Esophagus muscularis mucosa (tissue), 4 donors: ENCODE measurements around the gene IRGQ. TPM values are rescaled to one million over a fixed set of nuclear protein-coding genes. Genes with fewer than 3 reads are reported as not detected.
A peak's percentile ranks its signal among the peaks of the same experiment; 100 is the strongest.

Source experiments
- DNase-seq: peaks from one replicate; pipeline ENCODE4 v3.0.0-alpha.2; 2017; ENCODE audit errors: extremely low spot score
- H3K27ac ChIP-seq, 4 donors: fragments of 200-600 bp; sonication (generic); replicated peaks in 1 of 4; 1 replicate in 3 of 4; 2 replicates in 1 of 4; pipeline ENCODE4 v1.5.1; 2016 to 2019; ENCODE audit warnings: mild to moderate bottlenecking in 1 of 4
- H3K27me3 ChIP-seq, 4 donors: fragments of 200-600 bp; sonication (generic); one replicate each; pipeline versions ENCODE4 v1.5.1 to v1.6.0; 2016 to 2019
- H3K36me3 ChIP-seq, 4 donors: fragments of 200-600 bp; sonication (generic); one replicate each; pipeline ENCODE4 v1.5.1; 2016 to 2019
- H3K4me1 ChIP-seq, 4 donors: fragments of 200-600 bp; sonication (generic); one replicate each; pipeline ENCODE4 v1.5.1; 2016 to 2019
- H3K4me3 ChIP-seq, 4 donors: fragments of 200-600 bp; sonication (generic); 1 replicate in 2 of 4; 2 replicates in 2 of 4; pipeline ENCODE4 v1.5.1; 2016 to 2019; ENCODE audit warnings: mild to moderate bottlenecking in 4 of 4, moderate library complexity in 1 of 4
- H3K9me3 ChIP-seq, 4 donors: fragments of 200-600 bp; sonication (generic); 1 replicate in 3 of 4; 2 replicates in 1 of 4; pipeline ENCODE4 v1.5.1; 2016 to 2019
- EP300 ChIP-seq: sonication (generic); formaldehyde crosslinking; IDR thresholded peaks from one replicate; pipeline ENCODE4 v1.6.1; 2017; ENCODE audit warnings: antibody characterized with exemption
- POLR2A ChIP-seq: fragments of 450-650 bp; IDR thresholded peaks from one replicate; pipeline ENCODE4 v1.6.1; 2017; ENCODE audit warnings: antibody characterized with exemption, moderate library complexity, mild to moderate bottlenecking, low read depth
- POLR2AphosphoS5 ChIP-seq, 2 donors: sonication (generic); formaldehyde crosslinking; IDR thresholded peaks; one replicate each; pipeline ENCODE4 v1.6.1; 2017; ENCODE audit warnings: antibody characterized with exemption in 2 of 2
- WGBS: methylation state at CpG from one replicate; pipeline ENCODE4 v1.1.5; 2018; 5-methylcytosine and 5-hydroxymethylcytosine counted together
- intact Hi-C: fragments of 100-400 bp; cut with DNase I; formaldehyde crosslinking; loops from one replicate; pipeline ENCODE4 v1.15.1; 2023
- total RNA-seq, 4 donors: library from RNA; depleted of rRNA; stranded (reverse); fragments of >200 nt; gene quantifications; one replicate each; pipeline versions ENCODE4 v1.1.0 to v1.2.1, GENCODE V29; 2016
- TF ChIP-seq, protein P1 (sequence below), 3 experiments: fragments of 200-600 bp in 2 of 3; fragments of 450-650 bp in 1 of 3; sonication (generic) in 2 of 3; IDR thresholded peaks; one replicate each; pipeline ENCODE4 v1.5.1; 2017 to 2019; ENCODE audit warnings: antibody characterized with exemption in 3 of 3, mild to moderate bottlenecking in 2 of 3, moderate library complexity in 1 of 3

The IRGQ gene
- total RNA-seq, 4 donors from 2014 or later, result 20.3 to 36.0 (median 28.6) TPM

- TF ChIP-seq, protein P1, sequence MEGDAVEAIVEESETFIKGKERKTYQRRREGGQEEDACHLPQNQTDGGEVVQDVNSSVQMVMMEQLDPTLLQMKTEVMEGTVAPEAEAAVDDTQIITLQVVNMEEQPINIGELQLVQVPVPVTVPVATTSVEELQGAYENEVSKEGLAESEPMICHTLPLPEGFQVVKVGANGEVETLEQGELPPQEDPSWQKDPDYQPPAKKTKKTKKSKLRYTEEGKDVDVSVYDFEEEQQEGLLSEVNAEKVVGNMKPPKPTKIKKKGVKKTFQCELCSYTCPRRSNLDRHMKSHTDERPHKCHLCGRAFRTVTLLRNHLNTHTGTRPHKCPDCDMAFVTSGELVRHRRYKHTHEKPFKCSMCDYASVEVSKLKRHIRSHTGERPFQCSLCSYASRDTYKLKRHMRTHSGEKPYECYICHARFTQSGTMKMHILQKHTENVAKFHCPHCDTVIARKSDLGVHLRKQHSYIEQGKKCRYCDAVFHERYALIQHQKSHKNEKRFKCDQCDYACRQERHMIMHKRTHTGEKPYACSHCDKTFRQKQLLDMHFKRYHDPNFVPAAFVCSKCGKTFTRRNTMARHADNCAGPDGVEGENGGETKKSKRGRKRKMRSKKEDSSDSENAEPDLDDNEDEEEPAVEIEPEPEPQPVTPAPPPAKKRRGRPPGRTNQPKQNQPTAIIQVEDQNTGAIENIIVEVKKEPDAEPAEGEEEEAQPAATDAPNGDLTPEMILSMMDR (IDR thresholded peaks at IDR 0.05), result no peak
- no peak for TF ChIP-seq POLR2AphosphoS5 (IDR thresholded peaks at IDR 0.05)
- no peak for TF ChIP-seq POLR2A
- H3K27ac ChIP-seq, result no peak overlapping the region
- 86% methylated on average over 2 of the region's 2 CpGs for WGBS
- no peak overlapping the region for H3K4me3 ChIP-seq
- intact Hi-C loops, result no loop called here
- peaks cover 13 to 32% (median 21%) of the 10 kb centered on the region in 4 donors for H3K4me1 ChIP-seq
- no peaks in the 10 kb centered on the region for H3K9me3 ChIP-seq
- peaks cover 0 to 5% (median 2%) of the 10 kb centered on the region in 4 donors for H3K36me3 ChIP-seq
- no peaks in the 10 kb centered on the region for H3K27me3 ChIP-seq
- no peak for DNase-seq
Measured at GRCh38 chr19:43641333-43641732, 45.4 kb upstream of the IRGQ start.

- intact Hi-C loops, result no loop called here
- 12% methylated on average over 6 of the region's 9 CpGs for WGBS
- TF ChIP-seq, protein P1 (IDR thresholded peaks at IDR 0.05), result no peak
- TF ChIP-seq POLR2A, result no peak
- TF ChIP-seq POLR2AphosphoS5 (IDR thresholded peaks at IDR 0.05), result no peak
- TF ChIP-seq EP300, result no peak
- Histone ChIP-seq H3K27me3 (no peaks in the 10 kb centered on the region), H3K4me3 (peak overlapping the region; percentile 62 to 81 (median 72)), H3K36me3 (no peaks in the 10 kb centered on the region), H3K9me3 (no peaks in the 10 kb centered on the region), H3K27ac (peak overlapping the region; percentile 37 to 76 (median 64)), H3K4me1 (peaks cover 13 to 42% (median 31%) of the 10 kb centered on the region in 4 donors)
- DNase-seq, result no peak
Measured at GRCh38 chr19:43640424-43640757, 44.5 kb upstream of the IRGQ start.

DNA sequence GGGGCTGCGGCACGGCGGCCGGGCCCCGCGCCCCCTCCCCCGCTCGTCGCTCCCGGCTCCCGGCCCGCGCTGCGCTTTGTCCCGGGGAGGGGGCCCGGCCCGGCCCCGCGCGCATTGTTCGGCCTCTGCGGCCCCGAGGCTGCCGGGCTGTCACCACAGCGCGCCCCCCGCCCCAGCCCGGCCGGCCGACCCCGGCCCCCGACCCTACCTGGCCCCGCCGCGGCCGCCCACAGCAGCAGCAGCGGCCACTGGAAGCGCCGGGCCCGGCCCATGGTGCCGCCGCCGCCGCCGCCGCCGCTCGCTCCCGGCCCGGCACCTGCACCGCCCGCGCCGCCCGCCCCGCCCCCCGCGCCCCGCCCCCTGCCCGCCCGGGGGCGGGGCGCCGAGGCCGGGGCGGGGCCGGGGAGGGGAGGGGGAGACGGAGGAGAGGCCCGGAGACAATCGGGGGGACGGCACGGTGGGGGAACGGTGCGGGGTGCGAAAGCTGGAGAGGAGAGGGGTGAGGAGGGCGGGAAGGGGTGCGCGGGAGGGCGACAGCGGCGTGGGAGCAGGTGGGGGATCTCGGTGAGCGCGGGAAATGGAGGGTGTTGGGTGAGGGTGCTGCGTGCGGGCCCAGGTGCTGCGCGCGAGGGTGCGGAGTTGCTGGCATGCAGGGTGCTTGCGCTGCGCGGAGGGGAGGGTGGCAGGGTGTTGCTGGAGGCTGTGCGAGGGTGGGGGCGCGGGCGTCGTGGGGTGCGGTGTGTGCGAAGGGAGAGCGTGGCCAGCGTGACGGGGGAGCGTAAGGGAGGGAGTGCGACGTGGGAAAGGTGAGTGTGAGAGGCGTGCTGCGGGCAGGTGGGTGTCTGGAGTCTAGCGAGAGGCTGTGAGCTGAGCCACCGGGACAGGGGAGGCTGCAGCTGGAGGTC is 43.8 kb upstream of the IRGQ start, which contains the start of gene CADM4:
TSS of gene CADM4 (minus strand) at position 332 of the 905 bp plus-strand sequence. CDS start at position 272, 60 bp downstream.
- no peaks in the 10 kb centered on the region for H3K9me3 ChIP-seq
- H3K27me3 ChIP-seq, result no peaks in the 10 kb centered on the region
- WGBS, result under 1% methylated on average over 36 of the region's 110 CpGs
- H3K36me3 ChIP-seq, result no peaks in the 10 kb centered on the region
- peak within 1 kb of the TSS; percentile 62 to 81 (median 76) for H3K27ac ChIP-seq
- no peak for DNase-seq
- no peak for TF ChIP-seq EP300
- TF ChIP-seq, protein P1 (IDR thresholded peaks at IDR 0.05), result no peak
- no peak for TF ChIP-seq POLR2AphosphoS5 (IDR thresholded peaks at IDR 0.05)
- TF ChIP-seq POLR2A, result no peak
- H3K4me1 ChIP-seq, result peaks cover 13 to 48% (median 37%) of the 10 kb centered on the region in 4 donors
- H3K4me3 ChIP-seq, result peak within 1 kb of the TSS; percentile 62 to 81 (median 72)
- intact Hi-C loops, result no loop called here

DNA sequence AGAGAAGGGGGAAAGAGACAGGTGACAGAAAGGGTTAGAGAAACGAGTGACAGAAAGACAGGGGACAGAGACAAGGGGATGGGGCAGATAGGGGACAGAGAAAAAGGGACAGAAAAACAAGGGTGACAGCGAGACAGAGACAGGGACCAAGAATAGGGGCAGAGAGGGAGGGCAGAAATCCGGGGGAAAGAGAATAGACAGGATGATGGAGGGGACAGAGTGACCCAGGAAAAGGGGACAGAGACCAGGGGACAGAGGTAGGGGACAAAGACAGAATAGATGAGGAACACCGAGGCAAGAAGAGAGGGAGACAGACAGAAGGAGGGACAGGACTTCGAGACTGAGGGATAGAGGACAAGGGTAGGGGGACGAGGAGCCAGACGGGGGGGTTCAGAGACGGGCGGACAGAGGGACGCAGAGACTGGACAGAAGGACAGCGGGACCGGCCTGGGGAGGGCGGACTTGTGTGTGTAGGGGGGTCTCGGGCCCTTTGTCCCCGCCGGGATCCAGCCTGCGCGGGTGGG is 43.1 kb upstream of the IRGQ start:
- intact Hi-C loops, result no loop called here
- H3K4me3 ChIP-seq, result peak overlapping the region; percentile 62 to 81 (median 72)
- DNase-seq, result no peak
- H3K36me3 ChIP-seq, result no peaks in the 10 kb centered on the region
- H3K27me3 ChIP-seq, result no peaks in the 10 kb centered on the region
- H3K4me1 ChIP-seq, result peaks cover 13 to 55% (median 43%) of the 10 kb centered on the region in 4 donors
- no peaks in the 10 kb centered on the region for H3K9me3 ChIP-seq
- 10% methylated on average over 18 of the region's 18 CpGs for WGBS
- peak overlapping the region; percentile 62 to 81 (median 76) for H3K27ac ChIP-seq
- TF ChIP-seq, protein P1 (IDR thresholded peaks at IDR 0.05), result no peak
- TF ChIP-seq POLR2A (no peak), POLR2AphosphoS5 (IDR thresholded peaks at IDR 0.05) (no peak), EP300 (no peak)
